Breast epithelium (tissue), 4 donors: ENCODE data around the gene CDH20. TPM values are rescaled to one million over a fixed set of nuclear protein-coding genes. Genes with fewer than 3 reads are reported as not detected.

Experiments used
- DNase-seq, 2 donors: peaks; one replicate each; pipeline ENCODE4 v3.0.0-alpha.2; 2019; ENCODE audit warnings: low spot score in 2 of 2
- H3K27ac ChIP-seq, 2 donors: fragments of 200-600 bp; sonication (generic) in 1 of 2; one replicate each; pipeline ENCODE4 v1.5.1; 2016 to 2019; ENCODE audit warnings: mild to moderate bottlenecking in 1 of 2
- H3K27me3 ChIP-seq, 2 donors: fragments of 200-600 bp; sonication (generic) in 1 of 2; one replicate each; pipeline versions ENCODE4 v1.5.1 to v1.6.0; 2017 to 2019; ENCODE audit warnings: control low read depth in 1 of 2, mild to moderate bottlenecking in 1 of 2
- H3K36me3 ChIP-seq: fragments of 200-600 bp; one replicate; pipeline ENCODE4 v1.5.1; 2019
- H3K4me1 ChIP-seq, 2 donors: fragments of 200-600 bp; sonication (generic); one replicate each; pipeline ENCODE4 v1.5.1; 2016 to 2019; ENCODE audit warnings: control low read depth in 1 of 2
- H3K4me3 ChIP-seq, 3 donors: fragments of 200-600 bp; sonication (generic); 1 replicate in 2 of 3; 2 replicates in 1 of 3; pipeline ENCODE4 v1.5.1; 2016 to 2019; ENCODE audit warnings: mild to moderate bottlenecking in 3 of 3, moderate library complexity in 2 of 3
- H3K9me3 ChIP-seq, 2 donors: fragments of 200-600 bp; sonication (generic) in 1 of 2; one replicate each; pipeline ENCODE4 v1.5.1; 2016 to 2019; ENCODE audit warnings: control low read depth in 1 of 2
- CTCF ChIP-seq, 3 donors: fragments of 450-650 bp; IDR thresholded peaks; one replicate each; pipeline ENCODE4 v1.5.1; 2016 to 2017; ENCODE audit warnings: antibody characterized with exemption in 3 of 3, mild to moderate bottlenecking in 3 of 3, moderate library complexity in 3 of 3
- POLR2A ChIP-seq: fragments of 450-650 bp; IDR thresholded peaks from one replicate; pipeline ENCODE4 v1.6.1; 2016; ENCODE audit warnings: antibody characterized with exemption, mild to moderate bottlenecking, moderate library complexity
- POLR2AphosphoS5 ChIP-seq, 3 donors: sonication (generic); formaldehyde crosslinking; IDR thresholded peaks; one replicate each; pipeline ENCODE4 v1.6.1; 2017; ENCODE audit warnings: antibody characterized with exemption in 3 of 3
- intact Hi-C: fragments of 100-400 bp; cut with DNase I; formaldehyde crosslinking; loops from one replicate; pipeline ENCODE4 v1.15.1; 2023; ENCODE audit warnings: low total_unique reads
- total RNA-seq, 3 donors: library from RNA; depleted of rRNA; stranded (reverse); fragments of >200 nt; gene quantifications; one replicate each; pipeline ENCODE4 v1.1.0, GENCODE V29; 2016

The CDH20 gene
- total RNA-seq, 3 donors from 2014 or later = 0.66 to 18.1 (median 1.2) TPM

GRCh38 chr18:61340148-61340547 lies 6.9 kb downstream of the CDH20 start:
- H3K27me3 ChIP-seq = peaks cover 0 to 1% of the 10 kb centered on the region in 2 donors
- H3K9me3 ChIP-seq = no peaks in the 10 kb centered on the region
- no peak overlapping the region for H3K4me3 ChIP-seq
- H3K27ac ChIP-seq = no peak overlapping the region
- TF ChIP-seq POLR2A (no peak), POLR2AphosphoS5 (IDR thresholded peaks at IDR 0.05) (no peak), CTCF (IDR thresholded peaks at IDR 0.05) (no peak)
- intact Hi-C loops = loop anchor here (5.0 kb wide), 1 partner anchor 698 kb away; no protein-coding TSS in a partner anchor
- H3K36me3 ChIP-seq = no peaks in the 10 kb centered on the region
- DNase-seq = no peak
- H3K4me1 ChIP-seq = no peaks in the 10 kb centered on the region

GRCh38 chr18:61348230-61348629 lies 15.0 kb downstream of the CDH20 start:
- intact Hi-C loops = no loop called here
- no peaks in the 10 kb centered on the region for H3K27me3 ChIP-seq
- H3K36me3 ChIP-seq = no peaks in the 10 kb centered on the region
- no peaks in the 10 kb centered on the region for H3K4me1 ChIP-seq
- TF ChIP-seq POLR2A = no peak
- TF ChIP-seq POLR2AphosphoS5 (IDR thresholded peaks at IDR 0.05) = no peak
- H3K4me3 ChIP-seq = no peak overlapping the region
- no peak overlapping the region for H3K27ac ChIP-seq
- no peak for DNase-seq
- H3K9me3 ChIP-seq = no peaks in the 10 kb centered on the region

- intact Hi-C loops = no loop called here
These were observed 17.3 kb downstream of the CDH20 start for GRCh38 chr18:61350578-61350977.

GRCh38 chr18:61352059-61352458 lies 18.8 kb downstream of the CDH20 start:
- intact Hi-C loops = no loop called here

More at GRCh38 chr18:61350578-61350977, 17.3 kb downstream of the CDH20 start:
- TF ChIP-seq CTCF (IDR thresholded peaks at IDR 0.05) (no peak), POLR2AphosphoS5 (IDR thresholded peaks at IDR 0.05) (no peak), POLR2A (no peak)
- no peaks in the 10 kb centered on the region for H3K9me3 ChIP-seq
- H3K27me3 ChIP-seq = no peaks in the 10 kb centered on the region
- no peak for DNase-seq
- H3K4me3 ChIP-seq = no peak overlapping the region
- no peaks in the 10 kb centered on the region for H3K36me3 ChIP-seq
- no peak overlapping the region for H3K27ac ChIP-seq
- H3K4me1 ChIP-seq = no peaks in the 10 kb centered on the region

GRCh38 chr18:61352611-61353010 lies 19.4 kb downstream of the CDH20 start:
- TF ChIP-seq CTCF (IDR thresholded peaks at IDR 0.05) = no peak
- TF ChIP-seq POLR2AphosphoS5 (IDR thresholded peaks at IDR 0.05) = no peak
- TF ChIP-seq POLR2A = no peak
- H3K4me1 ChIP-seq = no peaks in the 10 kb centered on the region
- no peak overlapping the region for H3K4me3 ChIP-seq
- no peak for DNase-seq
- H3K27me3 ChIP-seq = no peaks in the 10 kb centered on the region
- no peak overlapping the region for H3K27ac ChIP-seq
- no peaks in the 10 kb centered on the region for H3K9me3 ChIP-seq
- no peaks in the 10 kb centered on the region for H3K36me3 ChIP-seq
- intact Hi-C loops = no loop called here

More at GRCh38 chr18:61352059-61352458, 18.8 kb downstream of the CDH20 start:
- no peaks in the 10 kb centered on the region for H3K27me3 ChIP-seq
- H3K36me3 ChIP-seq = no peaks in the 10 kb centered on the region
- H3K9me3 ChIP-seq = no peaks in the 10 kb centered on the region
- TF ChIP-seq CTCF (IDR thresholded peaks at IDR 0.05) (no peak), POLR2A (no peak), POLR2AphosphoS5 (IDR thresholded peaks at IDR 0.05) (no peak)
- no peak overlapping the region for H3K27ac ChIP-seq
- H3K4me3 ChIP-seq = no peak overlapping the region
- no peaks in the 10 kb centered on the region for H3K4me1 ChIP-seq
- DNase-seq = no peak
